ENCODE data around the gene NDUFA12. TPM values are rescaled to one million over a fixed set of nuclear protein-coding genes. Genes with fewer than 3 reads are reported as not detected.

NDUFA12 gene
- 92.8 and 118 TPM in 2 replicates for total RNA-seq

DNA sequence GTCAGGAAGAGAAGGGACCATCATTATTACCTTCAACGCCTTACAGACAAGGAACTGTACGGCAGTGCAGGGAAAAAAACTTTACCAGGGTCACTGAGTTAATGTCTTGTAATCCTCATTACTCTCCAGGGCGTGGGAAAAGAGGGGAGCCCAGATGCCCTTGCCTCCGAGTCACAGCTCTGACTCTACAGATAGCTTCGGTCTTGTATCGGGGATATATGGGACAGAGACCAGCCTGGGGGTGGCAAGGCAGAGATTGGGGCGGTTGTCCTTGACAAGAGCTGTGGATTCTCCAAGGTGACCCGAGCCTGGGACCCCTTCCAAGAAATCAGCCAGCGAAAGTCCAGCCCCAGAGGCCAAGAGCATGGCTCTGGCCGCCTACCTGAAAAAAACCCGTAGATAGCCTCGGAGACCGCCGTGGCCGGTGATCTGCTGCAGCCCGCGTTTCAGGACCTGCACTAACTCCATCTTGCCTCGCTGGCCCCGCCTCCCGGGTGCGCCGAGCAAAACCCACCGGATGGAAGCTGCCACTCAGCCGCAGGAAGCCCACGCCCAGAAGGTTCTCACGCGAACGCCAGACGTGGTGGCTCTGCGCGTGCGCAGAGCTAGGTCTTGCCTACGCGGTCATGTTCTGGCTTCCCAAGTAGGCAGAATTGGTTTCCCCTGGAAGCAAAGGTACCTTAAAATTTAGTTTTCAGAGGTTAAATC, at the start of gene NDUFA12:
TSS of gene NDUFA12 (minus strand) at position 485 of the 708 bp plus-strand sequence. CDS start at position 468, 17 bp downstream.

Other genes with a start within 250 kb of the NDUFA12 start
- 14.7 and 17.7 TPM in 2 replicates for gene NR2C1, start 69.9 kb upstream of the NDUFA12 start, total RNA-seq
- gene FGD6, start 213.8 kb upstream of the NDUFA12 start, total RNA-seq = 4.7 and 7.3 TPM in 2 replicates
- gene VEZT, start 214.1 kb upstream of the NDUFA12 start, total RNA-seq = 44.5 and 55.0 TPM in 2 replicates